WTC11 (cell line): ENCODE measurements around the gene CLIC1. TPM values are rescaled to one million over a fixed set of nuclear protein-coding genes. Genes with fewer than 3 reads are reported as not detected.
A peak's percentile ranks its signal among the peaks of the same experiment; 100 is the strongest.

Experiments used
- ATAC-seq: fragments of 200-7000 bp; cut with Tn5 transposase; 2 replicates; pipeline ENCODE4 v1.10.0; 2021; ENCODE audit warnings: mild to moderate bottlenecking, moderate library complexity
- CTCF ChIA-PET: fragments of 300-600 bp; sonication (Branson Sonifier 250); formaldehyde crosslinking; loops from one replicate; lab custom pipeline; 2021; ENCODE audit warnings: antibody characterized with exemption; lab: Charles Lee
- POLR2A ChIA-PET: fragments of 350-600 bp; sonication (Branson Sonifier 250); formaldehyde crosslinking; loops from one replicate; lab custom pipeline; 2021; ENCODE audit warnings: antibody characterized with exemption; lab: Charles Lee
- DNase-seq: peaks from one replicate; pipeline ENCODE4 v3.0.0; 2021; ENCODE audit warnings: low spot score
- H3K27ac Mint-ChIP-seq: 2 replicates; pipeline ENCODE4 v1.8.0; 2021; ENCODE audit warnings: mixed read lengths
- H3K27me3 Mint-ChIP-seq: 2 replicates; pipeline ENCODE4 v1.8.0; 2021; ENCODE audit warnings: low read depth, mild to moderate bottlenecking, moderate library complexity, mixed read lengths
- H3K36me3 Mint-ChIP-seq: 2 replicates; pipeline ENCODE4 v1.8.0; 2021; ENCODE audit warnings: mixed read lengths
- H3K4me1 Mint-ChIP-seq: 2 replicates; pipeline ENCODE4 v1.8.0; 2022; ENCODE audit warnings: mixed read lengths
- H3K4me3 Mint-ChIP-seq: 2 replicates; pipeline ENCODE4 v1.8.0; 2021; ENCODE audit warnings: mild to moderate bottlenecking, moderate library complexity, mixed read lengths
- H3K9me3 Mint-ChIP-seq: 2 replicates; pipeline ENCODE4 v1.8.0; 2021; ENCODE audit warnings: mixed read lengths
- ATF1 ChIP-seq: sonication (generic); formaldehyde crosslinking; IDR thresholded peaks from 2 replicates; pipeline ENCODE4 v1.8.1; 2023; ENCODE audit warnings: mild to moderate bottlenecking, moderate library complexity, missing genetic modification reagents
- ATF2 ChIP-seq: sonication (generic); formaldehyde crosslinking; IDR thresholded peaks from 2 replicates; pipeline ENCODE4 v1.8.1; 2022; ENCODE audit warnings: low read depth, missing genetic modification reagents, borderline replicate concordance
- E2F4 ChIP-seq: sonication (generic); formaldehyde crosslinking; IDR thresholded peaks from 2 replicates; pipeline ENCODE4 v1.8.1; 2022; ENCODE audit warnings: low read depth, mild to moderate bottlenecking, moderate library complexity, missing genetic modification reagents, borderline replicate concordance
- EMX1 ChIP-seq: fragments of 250-450 bp; sonication (Bioruptor Pico); IDR thresholded peaks from 2 replicates; pipeline ENCODE4 v1.8.0; 2021; ENCODE audit warnings: mild to moderate bottlenecking
- ESRRA ChIP-seq: sonication (generic); formaldehyde crosslinking; IDR thresholded peaks from 2 replicates; pipeline ENCODE4 v1.8.1; 2022; ENCODE audit warnings: mild to moderate bottlenecking, missing genetic modification reagents, borderline replicate concordance
- FOXJ3 ChIP-seq: sonication (generic); formaldehyde crosslinking; IDR thresholded peaks from 2 replicates; pipeline ENCODE4 v1.9.0; 2021; ENCODE audit warnings: missing genetic modification reagents, mild to moderate bottlenecking, borderline replicate concordance
- GRHL2 ChIP-seq: fragments of 250-450 bp; sonication (Bioruptor Pico); IDR thresholded peaks from 2 replicates; pipeline ENCODE4 v1.8.0; 2022; ENCODE audit warnings: mild to moderate bottlenecking, moderate library complexity; ENCODE audit not compliant: insufficient replicate concordance, severe bottlenecking
- HMGXB4 ChIP-seq: sonication (generic); formaldehyde crosslinking; IDR thresholded peaks from 2 replicates; pipeline ENCODE4 v1.8.1; 2023; ENCODE audit warnings: mild to moderate bottlenecking, moderate library complexity, missing genetic modification reagents
- KAT7 ChIP-seq: sonication (generic); formaldehyde crosslinking; IDR thresholded peaks from 2 replicates; pipeline ENCODE4 v1.8.1; 2023; ENCODE audit warnings: missing genetic modification reagents, mild to moderate bottlenecking, borderline replicate concordance
- MLX ChIP-seq: sonication (generic); formaldehyde crosslinking; IDR thresholded peaks from 2 replicates; pipeline ENCODE4 v1.8.1; 2023; ENCODE audit warnings: mild to moderate bottlenecking, missing genetic modification reagents, moderate library complexity
- NR1H2 ChIP-seq: sonication (generic); formaldehyde crosslinking; IDR thresholded peaks from 2 replicates; pipeline ENCODE4 v1.9.0; 2021; ENCODE audit warnings: mild to moderate bottlenecking, moderate library complexity, missing genetic modification reagents
- PRDM15 ChIP-seq: sonication (generic); formaldehyde crosslinking; IDR thresholded peaks from 2 replicates; pipeline ENCODE4 v1.8.0; 2022; ENCODE audit warnings: missing genetic modification reagents
- PREB ChIP-seq: sonication (generic); formaldehyde crosslinking; IDR thresholded peaks from 2 replicates; pipeline ENCODE4 v1.8.1; 2022; ENCODE audit warnings: mild to moderate bottlenecking, missing genetic modification reagents, moderate library complexity, borderline replicate concordance
- TCF7 ChIP-seq: sonication (generic); formaldehyde crosslinking; IDR thresholded peaks from 2 replicates; pipeline ENCODE4 v1.8.0; 2022; ENCODE audit warnings: mild to moderate bottlenecking, low read depth, missing genetic modification reagents, moderate library complexity
- TEAD4 ChIP-seq: sonication (generic); formaldehyde crosslinking; IDR thresholded peaks from 2 replicates; pipeline ENCODE4 v1.8.0; 2022; ENCODE audit warnings: mild to moderate bottlenecking, missing genetic modification reagents
- TP53 ChIP-seq: sonication (generic); formaldehyde crosslinking; IDR thresholded peaks from 2 replicates; pipeline ENCODE4 v1.8.1; 2023; ENCODE audit warnings: mild to moderate bottlenecking, missing genetic modification reagents
- ZBTB21 ChIP-seq: sonication (generic); formaldehyde crosslinking; IDR thresholded peaks from 2 replicates; pipeline ENCODE4 v1.8.1; 2023; ENCODE audit warnings: mild to moderate bottlenecking, missing genetic modification reagents, borderline replicate concordance
- ZNF121 ChIP-seq: sonication (generic); formaldehyde crosslinking; IDR thresholded peaks from 2 replicates; pipeline ENCODE4 v1.8.0; 2023; ENCODE audit warnings: missing genetic modification reagents
- ZNF232 ChIP-seq: sonication (generic); formaldehyde crosslinking; IDR thresholded peaks from 2 replicates; pipeline ENCODE4 v1.8.0; 2022; ENCODE audit warnings: mild to moderate bottlenecking, missing genetic modification reagents
- ZNF317 ChIP-seq: sonication (generic); formaldehyde crosslinking; IDR thresholded peaks from 2 replicates; pipeline ENCODE4 v1.8.1; 2023; ENCODE audit warnings: low read depth, mild to moderate bottlenecking, moderate library complexity, missing genetic modification reagents, borderline replicate concordance
- ZNF416 ChIP-seq: fragments of 250-450 bp; sonication (Bioruptor Pico); IDR thresholded peaks from 2 replicates; pipeline ENCODE4 v1.9.0; 2021; ENCODE audit warnings: mild to moderate bottlenecking, inconsistent platforms
- ZNF671 ChIP-seq: fragments of 250-450 bp; sonication (Bioruptor Pico); IDR thresholded peaks from 2 replicates; pipeline ENCODE4 v1.8.0; 2021; ENCODE audit warnings: mild to moderate bottlenecking
- total RNA-seq: library from RNA; stranded (reverse); gene quantifications from 3 replicates; pipeline ENCODE4 v1.2.3, GENCODE V29; 2021

CLIC1 gene
- total RNA-seq, 1 experiment from 2014 or later = 244 TPM

- TF ChIP-seq ZNF671 (no peak), HMGXB4 (CRISPR knock-in tag) (no peak), ZNF232 (no peak), TP53 (CRISPR knock-in tag) (no peak), TEAD4 (CRISPR knock-in tag) (no peak), PREB (CRISPR knock-in tag) (no peak), ZNF416 (CRISPR knock-in tag) (no peak), ESRRA (CRISPR knock-in tag) (no peak), TCF7 (CRISPR knock-in tag) (no peak), ATF2 (CRISPR knock-in tag) (no peak), GRHL2 (CRISPR knock-in tag) (no peak), ZBTB21 (CRISPR knock-in tag) (no peak), MLX (no peak)
- TF ChIP-seq, all 79 proteins: peak for 0
- H3K4me3 Mint-ChIP-seq = no peak overlapping the region
- DNase-seq = no peak
- ChIA-PET CTCF (no interaction called here), POLR2A (interaction anchor here (1.0 kb wide), 1 partner anchor 34 kb away, joined by 3 read pairs; no protein-coding TSS in a partner anchor)
- peaks cover 27% of the 10 kb centered on the region for H3K4me1 Mint-ChIP-seq
- peak overlapping the region; percentile 23; the same call in 1 of the 2 replicates for H3K27ac Mint-ChIP-seq
- ATAC-seq = no peak
- H3K36me3 Mint-ChIP-seq = peaks cover 29% of the 10 kb centered on the region
- H3K9me3 Mint-ChIP-seq = no peaks in the 10 kb centered on the region
- no peaks in the 10 kb centered on the region for H3K27me3 Mint-ChIP-seq
Measured at GRCh38 chr6:31732029-31732428, 4.3 kb downstream of the CLIC1 start.

- H3K27ac Mint-ChIP-seq = peak overlapping the region; percentile 98
- DNase-seq = no peak
- no peak for TF ChIP-seq NR1H2 (CRISPR knock-in tag)
- TF ChIP-seq FOXJ3 = no peak
- TF ChIP-seq ZNF317 (CRISPR knock-in tag) = no peak
- no peak for TF ChIP-seq EMX1 (CRISPR knock-in tag)
- no peak for TF ChIP-seq ATF1 (CRISPR knock-in tag)
- TF ChIP-seq ZNF121 (CRISPR knock-in tag) = no peak
- TF ChIP-seq E2F4 = no peak
- no peak for TF ChIP-seq ESRRA (CRISPR knock-in tag)
- no peak for TF ChIP-seq PRDM15 (CRISPR knock-in tag)
- TF ChIP-seq KAT7 = no peak
- TF ChIP-seq MLX = no peak
- TF ChIP-seq, all 79 proteins: peak for 0
- Mint-ChIP-seq H3K4me1 (peaks cover 21% of the 10 kb centered on the region), H3K4me3 (peak overlapping the region; percentile 93), H3K9me3 (no peaks in the 10 kb centered on the region), H3K27me3 (no peaks in the 10 kb centered on the region), H3K36me3 (peaks cover 37% of the 10 kb centered on the region)
- ChIA-PET POLR2A (interaction anchor here (1.0 to 3.6 kb wide), 8 partner anchors 9 to 189 kb away, joined by 4 to 32 read pairs (median 6); partner anchors contain the start of genes DDX39B, HSPA1B, LSM2 and MSH5), CTCF (interaction anchor here (0.6 to 4.0 kb wide), 21 partner anchors 8 to 317 kb away, joined by 3 to 66 read pairs (median 6); partner anchors contain the start of genes ABHD16A, BAG6, C6orf47 and GPANK1)
- no peak for ATAC-seq
Measured at GRCh38 chr6:31730631-31731086, 5.7 kb downstream of the CLIC1 start.
